Subcutaneous abdominal adipose tissue (tissue), 5 donors: ENCODE data around the gene SRCAP.
"Not testable (repeated sequence)": the region's sequence is repeated elsewhere in the genome, so short reads cannot be mapped to it uniquely, and the experiment has no call there.

Experiments
- H3K27ac ChIP-seq: one replicate; pipeline ENCODE4 v1.7.0; 2013; ENCODE audit warnings: low read depth, mild to moderate bottlenecking, inconsistent platforms, low read length, moderate library complexity
- H3K27me3 ChIP-seq, 5 donors: one replicate each; pipeline ENCODE4 v1.7.0; 2013; ENCODE audit warnings: low read length in 5 of 5, inconsistent platforms in 1 of 5; ENCODE audit not compliant: control insufficient read depth in 5 of 5, insufficient read depth in 4 of 5
- H3K36me3 ChIP-seq, 5 donors: one replicate each; pipeline ENCODE4 v1.7.0; 2013; ENCODE audit warnings: low read length in 5 of 5; ENCODE audit not compliant: control insufficient read depth in 5 of 5, insufficient read depth in 5 of 5
- H3K4me1 ChIP-seq, 5 donors: one replicate each; pipeline ENCODE4 v1.7.0; 2013; ENCODE audit warnings: low read length in 5 of 5, mild to moderate bottlenecking in 3 of 5, moderate library complexity in 1 of 5; ENCODE audit not compliant: control insufficient read depth in 5 of 5, insufficient read depth in 5 of 5
- H3K4me3 ChIP-seq, 5 donors: one replicate each; pipeline ENCODE4 v1.7.0; 2013; ENCODE audit warnings: low read length in 5 of 5, low read depth in 1 of 5
- H3K9ac ChIP-seq, 5 donors: one replicate each; pipeline ENCODE4 v1.7.0; 2013; ENCODE audit warnings: low read length in 5 of 5, mild to moderate bottlenecking in 4 of 5, moderate library complexity in 3 of 5
- H3K9me3 ChIP-seq, 5 donors: one replicate each; pipeline ENCODE4 v1.7.0; 2013; ENCODE audit warnings: low read length in 5 of 5; ENCODE audit not compliant: control insufficient read depth in 5 of 5
- donor health status: healthy.
- donor health status: healthy.
- donor health status: healthy.
- donor health status: healthy.
- donor health status: healthy.

The SRCAP gene

DNA sequence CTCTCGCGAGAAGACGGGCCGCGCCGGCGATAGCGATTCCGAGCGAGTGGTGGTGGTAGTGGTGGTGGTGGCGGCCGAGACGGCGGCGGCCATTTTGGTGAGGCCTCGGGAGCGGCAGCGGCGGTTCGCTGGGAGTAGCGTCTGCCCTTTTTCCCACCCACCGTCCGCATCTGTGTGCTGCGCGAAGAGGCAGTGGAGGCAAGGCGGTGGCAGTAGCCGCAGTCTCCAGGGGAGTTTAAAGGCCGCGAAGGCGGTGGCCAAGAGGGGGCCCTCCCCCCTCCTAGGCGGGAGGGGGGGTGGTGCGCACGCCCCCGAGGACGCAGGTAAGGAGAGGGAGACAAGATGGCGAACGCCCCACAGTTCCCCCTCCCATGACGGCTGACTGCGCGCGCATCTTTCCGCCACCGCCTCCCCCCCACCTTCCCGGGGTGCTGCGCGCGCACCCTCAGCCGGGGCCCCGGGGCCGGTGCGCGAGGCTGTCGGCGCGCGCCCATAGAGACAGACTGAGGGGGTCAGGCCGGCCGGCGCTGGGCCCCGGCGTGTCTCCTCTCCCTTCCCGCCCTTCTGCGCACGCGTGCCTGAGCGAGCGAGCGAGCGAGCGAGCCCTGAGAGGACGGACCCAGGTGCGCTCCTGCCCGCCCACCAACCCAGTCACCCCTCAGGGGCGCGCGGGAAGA is 694 bp upstream of the SRCAP start:
- peaks cover 5 to 31% (median 24%) of the 10 kb centered on the region in 5 donors for H3K4me1 ChIP-seq
- H3K27ac ChIP-seq = peak overlapping the region; percentile 98
- peaks cover 6 to 28% (median 25%) of the 10 kb centered on the region in 5 donors for H3K36me3 ChIP-seq
- peak overlapping the region in 4 of 5 donors; percentile 94 to 99 (median 98) for H3K9ac ChIP-seq
- no peaks in the 10 kb centered on the region for H3K9me3 ChIP-seq
- peak overlapping the region; percentile 53 to 96 (median 90) for H3K4me3 ChIP-seq
- H3K27me3 ChIP-seq = no peaks in the 10 kb centered on the region

- Histone ChIP-seq H3K4me3 (peak overlapping the region; percentile 88 to 96 (median 91)), H3K27ac (peak overlapping the region; percentile 98), H3K27me3 (no peaks in the 10 kb centered on the region), H3K36me3 (peaks cover 9 to 40% (median 35%) of the 10 kb centered on the region in 5 donors), H3K9me3 (no peaks in the 10 kb centered on the region), H3K9ac (peak overlapping the region; percentile 81 to 98 (median 87)), H3K4me1 (peaks cover 5 to 28% (median 24%) of the 10 kb centered on the region in 5 donors)
Measured at GRCh38 chr16:30699615-30700099, 686 bp downstream of the SRCAP start.

GRCh38 chr16:30700491-30700890 is 1.5 kb downstream of the SRCAP start:
- H3K27ac ChIP-seq = peak overlapping the region; percentile 98
- H3K4me3 ChIP-seq = no peak overlapping the region
- H3K36me3 ChIP-seq = peaks cover 9 to 49% (median 40%) of the 10 kb centered on the region in 5 donors

DNA sequence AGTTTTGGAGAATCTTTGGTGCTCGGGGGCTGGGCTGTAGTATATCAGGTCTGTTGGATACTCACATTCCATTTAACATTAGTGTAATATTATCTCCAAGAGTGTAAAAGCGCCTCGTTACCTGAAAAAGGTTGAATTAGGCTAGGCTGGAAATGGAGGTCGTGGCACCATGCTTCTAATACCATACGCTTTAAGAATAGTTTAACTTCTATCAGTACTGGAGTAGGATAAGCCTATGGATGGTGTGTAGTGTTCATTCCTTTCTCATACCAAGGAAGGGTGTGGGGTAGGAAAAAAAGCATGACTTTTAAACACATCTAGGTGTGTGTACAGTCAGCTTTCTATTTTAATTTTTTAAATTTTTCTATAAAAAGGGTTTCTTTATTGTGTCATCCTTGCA is 2.0 kb downstream of the SRCAP start:
- H3K4me1 ChIP-seq = peaks cover 5 to 28% (median 24%) of the 10 kb centered on the region in 5 donors
- H3K4me3 ChIP-seq = no peak overlapping the region
- H3K27me3 ChIP-seq = no peaks in the 10 kb centered on the region
- H3K9me3 ChIP-seq = no peaks in the 10 kb centered on the region
- H3K27ac ChIP-seq = no peak overlapping the region
- H3K36me3 ChIP-seq = peaks cover 9 to 54% (median 45%) of the 10 kb centered on the region in 5 donors
- H3K9ac ChIP-seq = peak overlapping the region in 1 of 5 donors; percentile 4

More at GRCh38 chr16:30700491-30700890, 1.5 kb downstream of the SRCAP start:
- peaks cover 5 to 28% (median 24%) of the 10 kb centered on the region in 5 donors for H3K4me1 ChIP-seq
- H3K9me3 ChIP-seq = no peaks in the 10 kb centered on the region
- peak overlapping the region in 1 of 5 donors; percentile 87 for H3K9ac ChIP-seq
- no peaks in the 10 kb centered on the region for H3K27me3 ChIP-seq

- not testable (repeated sequence) for H3K9me3 ChIP-seq, H3K27me3 ChIP-seq
Measured at GRCh38 chr16:30703071-30703470, 4.1 kb downstream of the SRCAP start.

GRCh38 chr16:30703971-30704370 is 5.0 kb downstream of the SRCAP start:
- H3K27ac ChIP-seq = no peak overlapping the region
- no peak overlapping the region for H3K4me3 ChIP-seq
- H3K9me3 ChIP-seq = no peaks in the 10 kb centered on the region
- H3K27me3 ChIP-seq = no peaks in the 10 kb centered on the region
- peaks cover 21 to 84% (median 75%) of the 10 kb centered on the region in 5 donors for H3K36me3 ChIP-seq
- peaks cover 5 to 20% (median 16%) of the 10 kb centered on the region in 5 donors for H3K4me1 ChIP-seq
- no peak overlapping the region for H3K9ac ChIP-seq

More at GRCh38 chr16:30703071-30703470, 4.1 kb downstream of the SRCAP start:
- H3K9ac ChIP-seq, H3K27ac ChIP-seq, H3K4me3 ChIP-seq: not testable (repeated sequence)
- H3K36me3 ChIP-seq = peaks cover 21 to 75% (median 66%) of the 10 kb centered on the region in 5 donors
- H3K4me1 ChIP-seq = peaks cover 5 to 20% (median 17%) of the 10 kb centered on the region in 5 donors

GRCh38 chr16:30706046-30706445 is 7.1 kb downstream of the SRCAP start:
- Histone ChIP-seq H3K4me3 (no peak overlapping the region), H3K27me3 (no peaks in the 10 kb centered on the region), H3K27ac (no peak overlapping the region), H3K9ac (no peak overlapping the region), H3K36me3 (peaks cover 29 to 95% (median 86%) of the 10 kb centered on the region in 5 donors), H3K4me1 (no peaks in the 10 kb centered on the region), H3K9me3 (no peaks in the 10 kb centered on the region)

- no peaks in the 10 kb centered on the region for H3K27me3 ChIP-seq
- H3K9ac ChIP-seq = no peak overlapping the region
- no peak overlapping the region for H3K4me3 ChIP-seq
- H3K36me3 ChIP-seq = peaks cover 38 to 93% (median 90%) of the 10 kb centered on the region in 5 donors
- H3K9me3 ChIP-seq = no peaks in the 10 kb centered on the region
- no peak overlapping the region for H3K27ac ChIP-seq
- peaks cover 0 to 14% (median 0%) of the 10 kb centered on the region in 5 donors for H3K4me1 ChIP-seq
Measured at GRCh38 chr16:30710971-30711370, 12.0 kb downstream of the SRCAP start.

DNA sequence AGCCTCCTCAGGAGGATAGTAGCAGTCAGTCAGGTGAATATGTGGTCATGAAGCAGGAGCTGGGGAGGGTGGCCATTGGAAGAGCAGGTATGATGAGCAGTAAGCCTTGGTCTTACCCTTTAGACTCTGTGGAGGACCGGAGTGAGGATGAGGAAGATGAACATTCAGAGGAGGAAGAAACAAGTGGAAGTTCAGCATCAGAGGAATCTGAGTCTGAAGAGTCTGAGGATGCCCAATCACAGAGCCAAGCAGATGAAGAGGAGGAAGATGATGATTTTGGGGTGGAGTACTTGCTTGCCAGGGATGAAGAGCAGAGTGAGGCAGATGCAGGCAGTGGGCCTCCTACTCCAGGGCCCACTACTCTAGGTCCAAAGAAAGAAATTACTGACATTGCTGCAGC is 12.7 kb downstream of the SRCAP start:
- H3K27ac ChIP-seq = no peak overlapping the region
- H3K36me3 ChIP-seq = peaks cover 38 to 93% (median 91%) of the 10 kb centered on the region in 5 donors
- H3K4me3 ChIP-seq = no peak overlapping the region

GRCh38 chr16:30715750-30716445 is 16.9 kb downstream of the SRCAP start:
- H3K36me3 ChIP-seq = peaks cover 30 to 89% (median 76%) of the 10 kb centered on the region in 5 donors
- no peaks in the 10 kb centered on the region for H3K9me3 ChIP-seq
- no peak overlapping the region for H3K4me3 ChIP-seq
- no peaks in the 10 kb centered on the region for H3K27me3 ChIP-seq
- peak overlapping the region in 1 of 5 donors; percentile 3 for H3K9ac ChIP-seq
- peaks cover 0 to 15% (median under 1%) of the 10 kb centered on the region in 5 donors for H3K4me1 ChIP-seq
- peak overlapping the region; percentile 67 for H3K27ac ChIP-seq

More for the DNA sequence above, 12.7 kb downstream of the SRCAP start:
- Histone ChIP-seq H3K9me3 (no peaks in the 10 kb centered on the region), H3K9ac (no peak overlapping the region), H3K27me3 (no peaks in the 10 kb centered on the region), H3K4me1 (peaks cover 0 to 15% (median 0%) of the 10 kb centered on the region in 5 donors)
